BE2C (cell line): ENCODE data around the gene LOC128125822.
"Not testable (repeated sequence)": the region's sequence is repeated elsewhere in the genome, so short reads cannot be mapped to it uniquely, and the experiment has no call there.

ENCODE experiments used
- DNase-seq: peaks from one replicate; pipeline ENCODE4 v3.0.0-alpha.2; 2020
- H3K27me3 ChIP-seq: fragments of 250-450 bp; sonication (Bioruptor Pico); 2 replicates; pipeline ENCODE4 v1.5.1; 2020; ENCODE audit warnings: mild to moderate bottlenecking
- H3K36me3 ChIP-seq: fragments of 250-450 bp; sonication (Bioruptor Pico); 2 replicates; pipeline ENCODE4 v1.5.1; 2020; ENCODE audit warnings: mild to moderate bottlenecking
- H3K4me1 ChIP-seq: fragments of 250-450 bp; sonication (Bioruptor Pico); 2 replicates; pipeline ENCODE4 v1.5.1; 2020
- H3K4me3 ChIP-seq: 2 replicates; pipeline ENCODE4 v1.5.1; 2011; ENCODE audit warnings: low read depth, low read length
- H3K9me3 ChIP-seq: fragments of 250-450 bp; sonication (Bioruptor Pico); 2 replicates; pipeline ENCODE4 v1.5.1; 2020
- TF ChIP-seq, protein P1 (sequence below): IDR thresholded peaks from 2 replicates; pipeline ENCODE4 v1.5.1; 2012; ENCODE audit warnings: mild to moderate bottlenecking, low read depth, low read length

The LOC128125822 gene

DNA sequence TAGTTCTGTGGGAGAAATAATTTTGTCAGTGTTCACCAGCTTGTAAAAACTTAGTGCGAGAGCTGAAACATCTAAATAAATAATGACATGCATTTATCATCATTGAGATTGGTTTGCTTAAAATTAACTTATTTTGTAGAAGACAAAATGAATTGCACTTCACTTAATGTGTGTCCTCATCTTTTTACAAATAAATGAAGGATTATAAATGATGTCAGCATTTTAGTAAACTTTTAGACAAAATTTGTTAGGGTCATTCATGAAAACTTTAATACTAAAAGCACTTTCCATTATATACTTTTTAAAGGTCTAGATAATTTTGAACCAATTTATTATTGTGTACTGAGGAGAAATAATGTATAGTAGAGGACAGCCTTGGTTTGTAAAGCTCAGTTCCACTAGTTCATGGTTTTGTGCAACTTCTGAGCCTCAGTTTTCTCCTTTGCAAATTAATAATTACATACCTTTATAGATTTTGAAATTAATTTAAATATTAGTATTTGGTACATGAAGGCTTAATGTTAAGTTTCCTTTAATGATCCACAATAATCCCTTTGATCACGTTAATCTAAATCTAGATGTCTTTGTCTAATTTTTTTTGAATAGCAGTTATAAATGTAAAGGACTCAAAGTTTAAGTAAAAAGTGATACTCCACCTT is 9.2 kb downstream of the LOC128125822 start:
- no peak for DNase-seq
- Histone ChIP-seq H3K4me1 (no peaks in the 10 kb centered on the region), H3K36me3 (peaks cover 48% of the 10 kb centered on the region), H3K27me3 (no peaks in the 10 kb centered on the region), H3K4me3 (no peak overlapping the region), H3K9me3 (no peaks in the 10 kb centered on the region)
- TF ChIP-seq, protein P1, sequence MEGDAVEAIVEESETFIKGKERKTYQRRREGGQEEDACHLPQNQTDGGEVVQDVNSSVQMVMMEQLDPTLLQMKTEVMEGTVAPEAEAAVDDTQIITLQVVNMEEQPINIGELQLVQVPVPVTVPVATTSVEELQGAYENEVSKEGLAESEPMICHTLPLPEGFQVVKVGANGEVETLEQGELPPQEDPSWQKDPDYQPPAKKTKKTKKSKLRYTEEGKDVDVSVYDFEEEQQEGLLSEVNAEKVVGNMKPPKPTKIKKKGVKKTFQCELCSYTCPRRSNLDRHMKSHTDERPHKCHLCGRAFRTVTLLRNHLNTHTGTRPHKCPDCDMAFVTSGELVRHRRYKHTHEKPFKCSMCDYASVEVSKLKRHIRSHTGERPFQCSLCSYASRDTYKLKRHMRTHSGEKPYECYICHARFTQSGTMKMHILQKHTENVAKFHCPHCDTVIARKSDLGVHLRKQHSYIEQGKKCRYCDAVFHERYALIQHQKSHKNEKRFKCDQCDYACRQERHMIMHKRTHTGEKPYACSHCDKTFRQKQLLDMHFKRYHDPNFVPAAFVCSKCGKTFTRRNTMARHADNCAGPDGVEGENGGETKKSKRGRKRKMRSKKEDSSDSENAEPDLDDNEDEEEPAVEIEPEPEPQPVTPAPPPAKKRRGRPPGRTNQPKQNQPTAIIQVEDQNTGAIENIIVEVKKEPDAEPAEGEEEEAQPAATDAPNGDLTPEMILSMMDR, result no peak

DNA sequence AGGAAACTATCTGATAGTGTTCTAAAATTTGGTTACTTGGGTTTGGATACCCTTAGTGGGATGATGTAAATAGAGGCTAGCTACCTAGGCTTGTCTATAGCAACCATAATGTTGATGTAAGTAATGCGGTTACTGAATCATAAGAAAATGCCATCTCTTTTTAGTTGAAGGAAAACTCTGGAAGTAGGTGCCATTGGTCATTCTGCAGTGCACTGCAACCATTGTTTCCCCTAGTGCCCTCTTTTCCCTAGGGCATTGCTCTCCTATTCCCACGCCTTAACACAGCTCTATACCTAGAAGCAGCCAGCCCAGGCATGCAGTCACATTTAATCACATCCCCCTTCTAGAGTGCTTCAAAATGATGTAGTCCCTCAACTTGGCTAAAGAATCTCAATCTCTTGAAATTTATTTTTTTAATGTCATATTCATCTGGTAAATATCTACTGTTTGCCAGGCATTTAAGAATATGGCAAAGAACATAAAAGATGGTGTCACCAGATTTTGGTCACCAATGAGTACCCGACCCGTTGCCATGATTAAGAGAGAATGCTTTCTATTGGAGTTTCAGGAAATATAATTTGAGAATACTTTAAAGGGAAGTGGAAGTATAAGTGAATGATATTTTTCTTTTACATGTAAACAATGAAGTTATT is 10.4 kb downstream of the LOC128125822 start:
- H3K36me3 ChIP-seq, result peaks cover 37% of the 10 kb centered on the region
- H3K4me1 ChIP-seq, result no peaks in the 10 kb centered on the region
- no peak for DNase-seq
- H3K9me3 ChIP-seq, result no peaks in the 10 kb centered on the region
- no peaks in the 10 kb centered on the region for H3K27me3 ChIP-seq
- no peak overlapping the region for H3K4me3 ChIP-seq
- TF ChIP-seq, protein P1, result no peak

DNA sequence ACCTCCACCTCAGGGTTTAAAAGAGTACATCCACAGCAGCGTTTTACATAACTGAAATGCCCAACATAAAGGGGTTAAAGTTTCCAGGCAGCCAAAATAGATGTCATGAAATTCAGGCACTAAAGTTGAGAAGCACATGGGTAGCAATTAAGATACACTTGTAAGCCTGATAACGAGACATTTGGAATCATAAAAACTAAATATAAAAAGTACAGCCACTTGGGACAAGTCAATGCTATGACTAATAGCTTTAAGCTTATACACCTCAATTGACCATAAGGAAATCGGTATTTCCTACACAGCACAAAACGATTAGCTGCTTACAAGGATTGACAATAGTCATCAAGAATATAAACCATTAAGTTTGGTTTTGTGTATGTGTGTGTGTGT is 11.8 kb downstream of the LOC128125822 start:
- Histone ChIP-seq H3K27me3 (no peaks in the 10 kb centered on the region), H3K4me1 (no peaks in the 10 kb centered on the region), H3K4me3 (no peak overlapping the region), H3K9me3 (no peaks in the 10 kb centered on the region), H3K36me3 (peaks cover 23% of the 10 kb centered on the region)
- DNase-seq, result no peak
- TF ChIP-seq, protein P1, result no peak

DNA sequence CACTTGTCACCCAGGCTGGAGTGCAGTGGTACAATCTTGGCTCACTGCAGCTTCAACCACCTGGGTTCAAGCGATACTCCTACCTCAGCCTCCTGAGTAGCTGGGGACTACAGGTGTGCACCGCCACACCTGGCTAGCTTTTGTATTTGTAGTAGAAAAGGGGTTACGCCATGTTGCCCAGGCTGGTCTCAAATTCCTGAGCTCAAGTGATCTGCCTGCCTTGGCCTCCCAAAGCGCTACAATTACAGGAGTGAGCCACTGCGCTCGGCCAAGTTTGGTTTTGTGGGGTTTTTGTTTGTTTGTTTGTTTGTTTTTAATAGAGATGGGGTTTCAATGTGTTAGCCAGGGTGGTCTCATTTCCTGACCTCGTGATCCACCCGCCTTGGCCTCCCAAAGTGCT is 12.3 kb downstream of the LOC128125822 start:
- H3K9me3 ChIP-seq, result no peaks in the 10 kb centered on the region
- TF ChIP-seq, protein P1, result no peak
- no peak overlapping the region for H3K4me3 ChIP-seq
- H3K27me3 ChIP-seq, result no peaks in the 10 kb centered on the region
- no peaks in the 10 kb centered on the region for H3K4me1 ChIP-seq
- no peak for DNase-seq
- peaks cover 19% of the 10 kb centered on the region for H3K36me3 ChIP-seq

DNA sequence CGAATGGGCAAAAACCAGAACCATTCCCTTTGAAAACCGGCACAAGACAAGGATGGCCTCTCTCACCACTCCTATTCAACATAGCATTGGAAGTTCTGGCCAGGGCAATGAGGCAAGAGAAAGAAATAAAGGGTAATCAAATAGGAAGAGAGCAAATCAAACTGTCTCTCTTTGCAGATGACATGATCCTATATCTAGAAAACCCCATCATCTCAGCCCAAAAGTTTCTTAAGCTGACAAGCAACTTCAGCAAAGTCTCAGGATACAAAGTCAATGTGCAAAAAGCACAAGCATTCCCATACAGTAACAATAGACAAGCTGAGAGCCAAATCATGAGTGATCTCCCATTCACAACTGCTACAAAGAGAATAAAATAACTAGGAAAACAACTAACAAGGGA is 13.4 kb downstream of the LOC128125822 start:
- H3K9me3 ChIP-seq, H3K36me3 ChIP-seq, H3K4me3 ChIP-seq, H3K27me3 ChIP-seq, DNase-seq, H3K4me1 ChIP-seq: not testable (repeated sequence)

DNA sequence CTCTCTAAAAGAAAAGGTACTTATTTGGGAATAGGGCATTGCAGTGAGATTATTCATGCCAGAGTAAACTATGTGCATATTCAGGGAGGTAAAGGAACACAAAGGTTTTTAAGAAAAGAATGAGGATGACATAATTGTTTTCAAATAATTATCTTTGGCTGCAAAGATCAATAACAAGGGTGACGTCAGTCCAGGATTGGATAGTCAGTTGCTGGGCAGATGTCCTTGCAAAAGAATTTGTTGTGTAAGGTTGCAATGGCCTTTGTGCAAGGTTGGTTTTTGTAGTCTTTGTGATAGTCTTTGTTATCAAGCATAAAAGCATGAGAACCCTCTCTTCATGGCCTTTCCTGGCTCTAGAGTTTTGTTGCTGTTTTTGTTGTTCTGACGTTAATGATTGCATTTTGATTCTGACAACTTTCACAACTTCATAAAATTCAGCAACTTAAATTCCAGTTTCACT is 17.7 kb downstream of the LOC128125822 start:
- Histone ChIP-seq H3K4me3 (no peak overlapping the region), H3K36me3 (no peaks in the 10 kb centered on the region), H3K27me3 (no peaks in the 10 kb centered on the region), H3K4me1 (no peaks in the 10 kb centered on the region), H3K9me3 (no peaks in the 10 kb centered on the region)
- no peak for DNase-seq
- TF ChIP-seq, protein P1, result no peak
